ENCODE results near the gene AKAP17A.

- TF ChIP-seq, protein P1, sequence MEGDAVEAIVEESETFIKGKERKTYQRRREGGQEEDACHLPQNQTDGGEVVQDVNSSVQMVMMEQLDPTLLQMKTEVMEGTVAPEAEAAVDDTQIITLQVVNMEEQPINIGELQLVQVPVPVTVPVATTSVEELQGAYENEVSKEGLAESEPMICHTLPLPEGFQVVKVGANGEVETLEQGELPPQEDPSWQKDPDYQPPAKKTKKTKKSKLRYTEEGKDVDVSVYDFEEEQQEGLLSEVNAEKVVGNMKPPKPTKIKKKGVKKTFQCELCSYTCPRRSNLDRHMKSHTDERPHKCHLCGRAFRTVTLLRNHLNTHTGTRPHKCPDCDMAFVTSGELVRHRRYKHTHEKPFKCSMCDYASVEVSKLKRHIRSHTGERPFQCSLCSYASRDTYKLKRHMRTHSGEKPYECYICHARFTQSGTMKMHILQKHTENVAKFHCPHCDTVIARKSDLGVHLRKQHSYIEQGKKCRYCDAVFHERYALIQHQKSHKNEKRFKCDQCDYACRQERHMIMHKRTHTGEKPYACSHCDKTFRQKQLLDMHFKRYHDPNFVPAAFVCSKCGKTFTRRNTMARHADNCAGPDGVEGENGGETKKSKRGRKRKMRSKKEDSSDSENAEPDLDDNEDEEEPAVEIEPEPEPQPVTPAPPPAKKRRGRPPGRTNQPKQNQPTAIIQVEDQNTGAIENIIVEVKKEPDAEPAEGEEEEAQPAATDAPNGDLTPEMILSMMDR (IDR thresholded peaks at IDR 0.05; ENCODE audit: low read length) = no peak
- TF ChIP-seq EZH2 (IDR thresholded peaks at IDR 0.05; ENCODE audit: borderline replicate concordance, low read length) = no peak
Measured at GRCh38 chrX:1609311-1609710, 17.9 kb downstream of the AKAP17A start.
